ENCODE measurements around the gene ERRFI1. TPM values are rescaled to one million over a fixed set of nuclear protein-coding genes. Genes with fewer than 3 reads are reported as not detected.
A peak's percentile ranks its signal among the peaks of the same experiment; 100 is the strongest.
"Not testable (repeated sequence)": the region's sequence is repeated elsewhere in the genome, so short reads cannot be mapped to it uniquely, and the experiment has no call there.

Gene ERRFI1, protein sequence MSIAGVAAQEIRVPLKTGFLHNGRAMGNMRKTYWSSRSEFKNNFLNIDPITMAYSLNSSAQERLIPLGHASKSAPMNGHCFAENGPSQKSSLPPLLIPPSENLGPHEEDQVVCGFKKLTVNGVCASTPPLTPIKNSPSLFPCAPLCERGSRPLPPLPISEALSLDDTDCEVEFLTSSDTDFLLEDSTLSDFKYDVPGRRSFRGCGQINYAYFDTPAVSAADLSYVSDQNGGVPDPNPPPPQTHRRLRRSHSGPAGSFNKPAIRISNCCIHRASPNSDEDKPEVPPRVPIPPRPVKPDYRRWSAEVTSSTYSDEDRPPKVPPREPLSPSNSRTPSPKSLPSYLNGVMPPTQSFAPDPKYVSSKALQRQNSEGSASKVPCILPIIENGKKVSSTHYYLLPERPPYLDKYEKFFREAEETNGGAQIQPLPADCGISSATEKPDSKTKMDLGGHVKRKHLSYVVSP
- 3.1 and 3.8 TPM in 2 replicates for total RNA-seq

DNA sequence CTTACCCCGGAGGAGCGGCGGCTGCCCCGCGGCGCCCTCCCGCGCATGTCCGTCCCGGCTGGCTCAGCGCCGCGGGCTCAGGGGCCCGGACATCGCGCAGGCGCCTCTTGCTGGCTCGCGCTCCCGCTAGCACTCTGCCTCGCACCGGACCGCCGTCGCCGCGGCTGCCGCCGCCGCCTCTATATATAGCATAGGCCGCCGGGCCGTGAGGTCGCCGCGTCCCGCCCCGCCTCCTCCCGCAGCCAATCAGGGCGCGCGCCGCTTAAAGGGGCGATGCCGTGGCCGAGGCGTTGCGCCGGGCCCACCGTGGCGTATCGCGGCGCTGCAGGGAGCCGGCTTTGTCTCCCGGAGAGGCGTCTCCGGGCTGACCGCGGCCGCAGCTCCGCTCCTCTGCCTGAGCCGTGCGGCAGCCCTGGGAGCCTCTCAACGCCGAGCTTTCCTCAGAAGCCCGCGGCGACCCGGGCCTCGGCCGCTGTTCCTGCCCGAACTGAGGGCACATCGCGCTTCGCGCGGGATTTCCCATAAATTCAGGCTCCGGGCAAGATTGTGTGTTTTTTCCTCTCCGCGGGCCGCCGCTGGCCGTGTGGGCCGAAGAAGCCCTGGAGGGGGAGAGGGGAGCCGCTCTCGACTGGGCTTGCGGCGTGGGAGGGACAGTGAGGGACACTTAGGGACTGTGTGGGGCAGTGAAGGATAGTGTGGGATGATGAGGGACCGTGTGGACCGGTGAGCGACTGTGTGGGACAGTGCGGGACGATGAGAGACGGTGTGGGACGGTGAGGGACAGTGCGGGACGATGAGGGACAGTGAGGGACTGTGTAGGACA, at the start of gene ERRFI1:
Gene ERRFI1 (minus strand): TSS at position 157 of the 823 bp plus-strand sequence. CDS start 10,690 bp downstream, outside the sequence.
- peaks cover 55% of the 10 kb centered on the region for H3K27me3 Mint-ChIP-seq (ENCODE audit: low read depth)
- H3K27ac Mint-ChIP-seq = peak within 1 kb of the TSS; percentile 24
- peak within 1 kb of the TSS; percentile 88 for H3K4me3 Mint-ChIP-seq (ENCODE audit: low read depth)

DNA sequence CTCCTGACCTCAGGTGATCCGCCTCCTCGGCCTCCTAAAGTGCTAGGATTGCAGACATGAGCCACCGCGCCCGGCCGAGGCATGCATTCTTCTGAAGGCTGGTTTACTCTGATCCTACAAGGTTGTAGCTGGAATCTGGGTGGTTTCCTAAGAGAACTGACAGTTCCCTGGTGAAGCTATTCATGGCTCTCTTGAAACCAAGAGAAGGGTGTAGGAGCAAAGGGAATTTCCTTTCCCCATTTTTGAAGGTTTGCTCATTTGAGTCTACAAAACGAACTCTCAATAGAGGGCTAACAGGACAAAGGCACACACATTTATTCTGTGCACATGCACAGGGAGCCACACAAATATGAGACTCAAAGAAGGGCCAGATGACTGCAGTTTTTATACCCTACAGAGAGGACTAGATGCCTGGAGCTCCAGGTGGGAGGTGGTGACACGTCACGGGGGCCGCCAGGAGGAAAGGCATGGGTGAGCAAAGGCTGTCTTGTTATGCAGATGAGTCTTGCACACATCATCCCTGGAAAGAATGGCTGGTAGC, 49.5 kb upstream of the ERRFI1 start:
- no peak overlapping the region for H3K27ac Mint-ChIP-seq
- peaks cover 3% of the 10 kb centered on the region for H3K27me3 Mint-ChIP-seq (ENCODE audit: low read depth)
- H3K4me3 Mint-ChIP-seq (ENCODE audit: low read depth) = no peak overlapping the region
- H3K4me1 Mint-ChIP-seq (ENCODE audit: low read depth) = peaks cover 9% of the 10 kb centered on the region
- intact Hi-C loops (cut with micrococcal nuclease) = no loop called here
- H3K9me3 Mint-ChIP-seq = no peaks in the 10 kb centered on the region
- no peaks in the 10 kb centered on the region for H3K36me3 Mint-ChIP-seq (ENCODE audit: low read depth)
- DNase-seq (ENCODE audit: low spot score) = no peak

More for the DNA sequence above, at the start of gene ERRFI1:
- peak; percentile 84 for DNase-seq (ENCODE audit: low spot score)
- Mint-ChIP-seq H3K9me3 (no peaks in the 10 kb centered on the region), H3K4me1 (ENCODE audit: low read depth) (peaks cover 11% of the 10 kb centered on the region), H3K36me3 (ENCODE audit: low read depth) (no peaks in the 10 kb centered on the region)
- intact Hi-C loops (cut with micrococcal nuclease) = loop anchor here (1.0 kb wide), 1 partner anchor 290 kb away; no protein-coding TSS in a partner anchor

DNA sequence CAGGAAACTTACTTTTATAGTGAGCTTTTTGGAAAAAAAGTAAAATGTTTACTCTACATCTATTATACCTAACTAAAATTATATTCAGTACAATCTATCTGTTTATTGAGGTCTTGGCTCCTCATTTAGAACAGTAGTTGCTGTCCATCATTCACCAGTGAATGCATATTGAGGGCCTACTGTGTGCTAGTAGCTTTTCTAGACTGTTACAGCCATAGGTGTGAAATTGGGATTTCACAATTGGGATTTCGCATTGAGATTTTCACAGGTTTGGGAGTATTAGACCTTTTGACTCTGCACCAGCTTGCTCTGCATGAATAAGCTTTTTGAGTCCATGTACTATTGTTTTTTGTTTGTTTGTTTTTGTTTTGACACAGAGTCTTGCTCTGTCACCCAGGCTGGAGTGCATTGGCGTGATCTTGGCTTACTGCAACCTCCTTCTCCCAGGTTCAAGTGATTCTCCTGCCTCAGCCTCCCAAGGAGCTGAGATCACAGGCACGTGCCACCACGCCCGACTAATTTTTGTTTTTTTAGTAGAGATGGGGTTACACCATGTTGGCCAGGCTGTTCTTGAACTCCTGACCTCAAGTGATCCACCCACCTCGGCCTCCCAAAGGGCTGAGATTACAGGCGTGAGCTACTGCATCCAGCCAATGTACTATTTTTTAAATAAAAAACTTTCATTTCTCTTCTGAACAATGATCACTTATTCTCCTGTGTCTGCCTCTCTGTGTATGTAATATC, 47.2 kb upstream of the ERRFI1 start:
- peaks cover 5% of the 10 kb centered on the region for H3K4me1 Mint-ChIP-seq (ENCODE audit: low read depth)
- intact Hi-C loops (cut with micrococcal nuclease) = no loop called here
- no peak overlapping the region for H3K27ac Mint-ChIP-seq
- no peak overlapping the region for H3K4me3 Mint-ChIP-seq (ENCODE audit: low read depth)
- no peaks in the 10 kb centered on the region for H3K9me3 Mint-ChIP-seq
- no peak for DNase-seq (ENCODE audit: low spot score)
- H3K27me3 Mint-ChIP-seq (ENCODE audit: low read depth) = peaks cover 11% of the 10 kb centered on the region
- H3K36me3 Mint-ChIP-seq (ENCODE audit: low read depth) = no peaks in the 10 kb centered on the region

DNA sequence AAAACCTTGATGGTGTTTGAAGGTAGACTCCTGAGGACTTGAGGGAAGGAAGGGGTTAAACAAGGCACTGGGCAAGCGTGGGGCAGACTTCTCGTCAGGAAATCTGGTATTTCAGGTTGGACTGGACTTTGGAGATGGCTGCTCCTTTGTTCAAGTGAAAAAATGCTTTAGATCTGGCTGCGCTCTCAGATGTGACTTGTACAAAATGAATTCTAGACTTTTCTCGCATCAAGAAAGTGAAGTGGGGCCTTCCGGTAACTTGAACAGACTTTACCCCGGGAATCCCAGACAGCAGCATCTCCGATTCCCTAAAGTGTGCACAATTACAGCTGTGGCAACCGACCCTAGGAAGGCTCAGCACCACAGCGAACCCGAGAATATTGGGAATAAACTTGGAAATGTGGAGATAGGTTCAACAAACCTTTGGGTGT, 44.3 kb upstream of the ERRFI1 start:
- H3K9me3 Mint-ChIP-seq = no peaks in the 10 kb centered on the region
- no peak for DNase-seq (ENCODE audit: low spot score)
- H3K4me3 Mint-ChIP-seq (ENCODE audit: low read depth) = no peak overlapping the region
- intact Hi-C loops (cut with micrococcal nuclease) = no loop called here
- H3K4me1 Mint-ChIP-seq (ENCODE audit: low read depth) = no peaks in the 10 kb centered on the region
- no peak overlapping the region for H3K27ac Mint-ChIP-seq
- H3K36me3 Mint-ChIP-seq (ENCODE audit: low read depth) = no peaks in the 10 kb centered on the region
- H3K27me3 Mint-ChIP-seq (ENCODE audit: low read depth) = peaks cover 15% of the 10 kb centered on the region

DNA sequence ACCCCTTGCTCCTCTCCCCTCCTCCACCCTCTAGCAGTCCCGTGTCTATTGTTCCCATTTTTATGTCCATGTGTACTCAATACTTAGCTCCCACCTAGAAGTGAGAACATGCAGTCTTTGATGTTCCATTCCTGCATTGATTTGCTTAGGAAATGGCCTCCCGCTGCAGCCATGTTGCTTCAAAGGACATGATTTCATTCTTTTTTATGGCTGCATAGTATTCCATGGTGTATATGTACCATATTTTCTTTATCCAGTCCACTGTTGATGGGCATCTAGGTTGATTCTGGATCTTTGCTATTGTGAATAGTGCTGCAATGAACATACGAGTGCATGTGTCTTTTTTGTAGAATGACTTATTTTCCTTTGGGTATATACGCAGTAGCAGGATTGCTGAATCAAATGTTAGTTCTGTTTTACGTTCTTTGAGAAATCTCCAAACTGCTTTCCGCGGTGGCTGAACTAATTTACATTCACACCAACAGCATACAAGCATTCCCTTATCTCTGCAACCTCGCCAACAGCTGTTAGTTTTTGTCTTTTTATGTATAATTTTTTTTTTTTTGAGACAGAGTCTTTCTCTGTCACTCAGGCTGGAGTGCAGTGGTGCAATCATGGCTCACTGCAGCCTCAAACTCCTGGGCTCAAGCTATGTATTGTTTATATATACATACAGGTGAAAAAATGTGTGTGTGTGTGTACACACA, 43.7 kb upstream of the ERRFI1 start:
- H3K4me3 Mint-ChIP-seq (ENCODE audit: low read depth); H3K4me1 Mint-ChIP-seq (ENCODE audit: low read depth); H3K27ac Mint-ChIP-seq; H3K9me3 Mint-ChIP-seq; intact Hi-C loops (cut with micrococcal nuclease); DNase-seq (ENCODE audit: low spot score); H3K36me3 Mint-ChIP-seq (ENCODE audit: low read depth): not testable (repeated sequence)
- peaks cover 20% of the 10 kb centered on the region for H3K27me3 Mint-ChIP-seq (ENCODE audit: low read depth)

DNA sequence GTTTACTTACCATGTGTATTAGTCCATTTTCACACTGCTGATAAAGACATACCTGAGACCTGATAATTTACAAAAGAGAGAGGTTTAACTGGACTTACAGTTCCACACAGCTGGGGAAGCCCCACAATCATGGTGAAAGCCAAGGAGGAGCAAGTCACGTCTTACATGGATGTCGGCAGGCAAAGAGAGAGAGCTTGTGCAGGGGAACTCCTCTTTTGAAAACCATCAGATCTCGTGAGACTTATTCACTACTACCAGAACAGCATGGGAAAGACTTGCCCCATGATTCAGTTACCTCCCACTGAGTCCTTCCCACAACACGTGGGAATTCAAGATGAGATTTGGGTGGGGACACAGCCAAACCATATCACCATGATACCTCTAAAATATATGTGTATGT, 39.3 kb upstream of the ERRFI1 start:
- H3K4me3 Mint-ChIP-seq (ENCODE audit: low read depth) = no peak overlapping the region
- no peak for DNase-seq (ENCODE audit: low spot score)
- H3K27ac Mint-ChIP-seq = no peak overlapping the region
- H3K27me3 Mint-ChIP-seq (ENCODE audit: low read depth) = peaks cover 19% of the 10 kb centered on the region
- no peaks in the 10 kb centered on the region for H3K36me3 Mint-ChIP-seq (ENCODE audit: low read depth)
- intact Hi-C loops (cut with micrococcal nuclease) = no loop called here
- H3K9me3 Mint-ChIP-seq = no peaks in the 10 kb centered on the region
- H3K4me1 Mint-ChIP-seq (ENCODE audit: low read depth) = peaks cover 4% of the 10 kb centered on the region

DNA sequence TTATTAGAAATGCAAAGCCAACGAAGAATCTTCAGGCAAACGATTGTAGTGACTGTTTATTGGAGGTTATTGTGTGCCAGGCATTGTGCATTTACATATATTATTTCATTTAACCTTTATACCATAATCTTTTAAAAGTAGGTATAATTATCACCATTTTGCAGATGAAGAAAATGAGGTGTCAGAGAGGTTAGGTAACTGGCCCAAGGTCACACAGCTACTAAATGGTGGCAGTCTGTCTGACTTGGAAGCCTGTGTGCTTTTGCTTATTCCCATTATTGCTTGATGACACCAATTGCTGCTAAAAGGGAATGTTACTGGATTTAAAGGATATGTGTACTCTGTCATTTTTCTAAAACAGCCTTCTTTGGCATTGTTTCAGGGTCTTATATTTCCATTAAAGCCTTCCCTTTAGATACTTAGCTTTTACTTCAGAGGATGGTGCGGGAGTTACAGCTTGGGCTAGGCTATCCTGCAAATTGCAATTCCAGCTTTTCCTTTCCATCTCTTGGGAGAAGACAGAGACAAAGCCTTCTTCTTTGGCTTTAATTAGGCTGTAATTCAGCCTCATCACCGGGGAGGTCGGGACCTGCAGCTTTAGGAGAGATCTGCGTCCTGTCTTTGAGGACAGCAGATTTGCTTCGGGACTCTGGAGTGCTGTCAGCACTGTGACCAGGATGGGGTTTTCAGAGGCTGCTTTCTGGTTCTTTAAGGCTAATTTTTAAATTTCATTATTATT, 37.4 kb upstream of the ERRFI1 start:
- intact Hi-C loops (cut with micrococcal nuclease) = no loop called here
- no peaks in the 10 kb centered on the region for H3K36me3 Mint-ChIP-seq (ENCODE audit: low read depth)
- H3K4me1 Mint-ChIP-seq (ENCODE audit: low read depth) = peaks cover 4% of the 10 kb centered on the region
- DNase-seq (ENCODE audit: low spot score) = no peak
- peaks cover 14% of the 10 kb centered on the region for H3K27me3 Mint-ChIP-seq (ENCODE audit: low read depth)
- H3K9me3 Mint-ChIP-seq = no peaks in the 10 kb centered on the region
- H3K27ac Mint-ChIP-seq = no peak overlapping the region
- H3K4me3 Mint-ChIP-seq (ENCODE audit: low read depth) = no peak overlapping the region

DNA sequence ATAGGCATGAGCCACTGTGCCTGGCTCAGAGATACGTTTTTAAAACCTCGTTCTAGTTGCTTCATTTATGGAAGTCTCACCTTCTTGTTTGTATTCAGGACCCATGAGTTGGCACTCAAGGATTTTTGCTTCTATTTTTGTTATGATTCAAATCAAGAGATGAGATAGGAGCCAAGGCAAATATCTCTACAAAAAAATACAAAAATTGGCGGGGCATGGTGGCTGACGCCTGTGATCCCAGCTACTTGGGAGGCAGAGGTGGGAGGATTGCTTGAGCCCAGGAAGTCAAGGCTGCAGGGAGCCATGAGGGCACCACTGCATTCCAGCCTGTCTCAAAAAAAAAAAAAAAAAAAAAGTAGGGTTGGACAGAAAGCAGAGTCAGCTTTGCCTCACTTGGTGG, 36.8 kb upstream of the ERRFI1 start:
- H3K9me3 Mint-ChIP-seq = no peaks in the 10 kb centered on the region

DNA sequence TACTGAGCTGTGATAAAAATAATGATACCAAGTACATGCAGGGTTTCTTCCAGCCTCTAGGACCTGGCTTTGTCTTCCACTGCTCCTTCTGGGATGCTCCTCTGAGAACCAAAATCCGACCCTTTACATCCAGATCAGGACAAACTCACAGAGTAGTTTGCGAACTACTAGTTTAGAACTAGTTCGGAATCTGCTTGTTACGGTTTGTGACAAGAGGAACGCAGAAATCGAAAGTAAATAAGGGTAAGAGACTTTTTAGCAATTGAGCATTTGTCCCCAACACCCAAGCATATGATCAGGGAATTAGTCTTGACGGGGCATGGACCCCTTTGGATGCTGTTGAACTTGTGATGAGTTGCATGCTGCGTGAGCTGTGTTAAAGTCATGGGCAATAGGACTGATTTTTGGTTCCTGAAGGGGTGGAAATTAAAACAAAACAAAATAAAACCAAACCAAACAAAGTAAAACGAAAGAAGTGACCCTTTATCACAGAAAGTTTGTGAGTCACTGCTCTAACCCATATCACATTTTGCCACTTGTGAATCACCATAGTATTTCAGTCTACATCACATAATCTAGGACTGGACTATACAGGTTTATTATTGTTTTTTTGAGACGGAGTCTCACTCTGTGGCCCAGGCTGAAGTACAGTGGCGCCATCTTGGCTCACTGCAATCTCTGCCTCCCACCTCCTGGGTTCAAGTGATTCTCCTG, 35.7 kb upstream of the ERRFI1 start:
- H3K4me3 Mint-ChIP-seq (ENCODE audit: low read depth) = no peak overlapping the region
- intact Hi-C loops (cut with micrococcal nuclease) = no loop called here
- H3K4me1 Mint-ChIP-seq (ENCODE audit: low read depth) = peaks cover 7% of the 10 kb centered on the region
- no peaks in the 10 kb centered on the region for H3K9me3 Mint-ChIP-seq
- H3K36me3 Mint-ChIP-seq (ENCODE audit: low read depth) = no peaks in the 10 kb centered on the region
- no peak for DNase-seq (ENCODE audit: low spot score)
- H3K27me3 Mint-ChIP-seq (ENCODE audit: low read depth) = peaks cover 13% of the 10 kb centered on the region
- H3K27ac Mint-ChIP-seq = no peak overlapping the region

More for the DNA sequence above, 36.8 kb upstream of the ERRFI1 start:
- no peak overlapping the region for H3K4me3 Mint-ChIP-seq (ENCODE audit: low read depth)
- DNase-seq (ENCODE audit: low spot score) = no peak
- peaks cover 4% of the 10 kb centered on the region for H3K4me1 Mint-ChIP-seq (ENCODE audit: low read depth)
- intact Hi-C loops (cut with micrococcal nuclease) = no loop called here
- peaks cover 13% of the 10 kb centered on the region for H3K27me3 Mint-ChIP-seq (ENCODE audit: low read depth)
- H3K27ac Mint-ChIP-seq = no peak overlapping the region
- H3K36me3 Mint-ChIP-seq (ENCODE audit: low read depth) = no peaks in the 10 kb centered on the region

DNA sequence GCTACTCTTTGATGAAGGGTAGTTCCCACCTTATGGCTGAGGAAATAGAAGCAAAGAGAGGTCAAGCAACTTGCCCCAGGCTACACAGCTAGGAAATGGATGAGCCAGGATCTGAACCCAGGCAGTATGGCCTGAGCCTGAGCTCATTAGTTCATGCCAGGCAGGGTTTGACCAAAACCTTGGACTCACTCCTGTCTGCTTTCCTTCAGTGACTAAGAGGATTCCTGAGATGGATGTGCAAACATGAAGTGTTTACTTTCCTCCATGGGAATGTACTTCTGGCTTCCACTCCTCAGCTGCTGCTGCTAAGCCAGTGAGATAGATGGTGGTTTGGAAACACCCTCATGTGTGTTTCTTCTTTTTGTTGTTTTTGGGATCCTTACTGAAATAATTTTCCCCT, 35.1 kb upstream of the ERRFI1 start:
- Mint-ChIP-seq H3K4me1 (ENCODE audit: low read depth) (peaks cover 7% of the 10 kb centered on the region), H3K36me3 (ENCODE audit: low read depth) (no peaks in the 10 kb centered on the region), H3K27me3 (ENCODE audit: low read depth) (peaks cover 10% of the 10 kb centered on the region), H3K4me3 (ENCODE audit: low read depth) (no peak overlapping the region), H3K27ac (no peak overlapping the region), H3K9me3 (no peaks in the 10 kb centered on the region)
- DNase-seq (ENCODE audit: low spot score) = no peak
- intact Hi-C loops (cut with micrococcal nuclease) = no loop called here

DNA sequence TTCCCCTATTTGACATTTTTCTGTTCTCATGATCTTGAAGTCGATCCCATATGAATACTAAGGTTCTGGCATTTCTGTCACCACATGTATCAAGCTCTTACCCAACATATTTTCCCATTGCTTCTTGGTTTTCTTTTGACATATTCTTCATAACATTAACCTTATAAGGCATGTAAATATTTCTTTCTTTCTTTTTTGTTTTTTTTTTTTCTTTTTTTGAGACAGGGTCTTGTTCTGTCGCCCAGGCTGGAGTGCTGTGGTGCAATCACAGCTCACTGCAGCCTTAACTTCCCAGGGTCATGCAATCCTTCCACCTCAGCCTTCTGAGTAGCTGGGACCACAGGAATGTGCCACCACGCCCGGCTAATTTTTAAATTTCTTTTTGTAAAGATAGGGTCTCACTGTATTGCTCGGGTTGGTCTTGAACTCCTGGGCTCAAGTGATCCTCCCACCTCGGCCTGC, 33.1 kb upstream of the ERRFI1 start:
- DNase-seq (ENCODE audit: low spot score) = no peak
- H3K27ac Mint-ChIP-seq = no peak overlapping the region
- H3K4me3 Mint-ChIP-seq (ENCODE audit: low read depth) = no peak overlapping the region
- H3K27me3 Mint-ChIP-seq (ENCODE audit: low read depth) = peaks cover 4% of the 10 kb centered on the region
- intact Hi-C loops (cut with micrococcal nuclease) = no loop called here
- no peaks in the 10 kb centered on the region for H3K9me3 Mint-ChIP-seq
- H3K4me1 Mint-ChIP-seq (ENCODE audit: low read depth) = peaks cover 10% of the 10 kb centered on the region
- H3K36me3 Mint-ChIP-seq (ENCODE audit: low read depth) = no peaks in the 10 kb centered on the region

Measured in activated T-helper 2 cell treated with anti-CD3 and anti-CD28 coated beads, Interferon-gamma antibody, Interleukin-2, Interleukin-4, amounts not matched to agents 10 μg/mL and 5 μg/mL and 100 μg/mL, durations not matched to agents 14 hours and 24 hours and 36 hours (primary cell).